Ascending aorta (tissue), 2 donors: Measurements from ENCODE around the gene INTS13. TPM values are rescaled to one million over a fixed set of nuclear protein-coding genes. Genes with fewer than 3 reads are reported as not detected.
A peak's percentile ranks its signal among the peaks of the same experiment; 100 is the strongest.

Source experiments
- DNase-seq, 2 donors: peaks; one replicate each; pipeline ENCODE4 v3.0.0-alpha.2; 2019; ENCODE audit warnings: low spot score in 2 of 2
- H3K27ac ChIP-seq, 2 donors: fragments of 200-600 bp; sonication (generic); one replicate each; pipeline ENCODE4 v1.5.1; 2016 to 2017; ENCODE audit warnings: mild to moderate bottlenecking in 1 of 2
- H3K27me3 ChIP-seq: fragments of 200-600 bp; sonication (generic); one replicate; pipeline ENCODE4 v1.5.1; 2017
- H3K36me3 ChIP-seq, 2 donors: fragments of 200-600 bp; sonication (generic); one replicate each; pipeline ENCODE4 v1.5.1; 2016
- H3K4me1 ChIP-seq, 2 donors: fragments of 200-600 bp; sonication (generic); one replicate each; pipeline ENCODE4 v1.5.1; 2016 to 2017; ENCODE audit warnings: mild to moderate bottlenecking in 1 of 2
- H3K4me3 ChIP-seq, 2 donors: fragments of 200-600 bp; sonication (generic); one replicate each; pipeline ENCODE4 v1.5.1; 2016 to 2017; ENCODE audit warnings: mild to moderate bottlenecking in 1 of 2
- H3K9me3 ChIP-seq, 2 donors: fragments of 200-600 bp; sonication (generic); one replicate each; pipeline ENCODE4 v1.5.1; 2016
- intact Hi-C: fragments of 100-400 bp; cut with DNase I; formaldehyde crosslinking; loops from one replicate; pipeline ENCODE4 v1.15.1; 2023
- total RNA-seq: library from RNA; depleted of rRNA; stranded (reverse); fragments of >200 nt; gene quantifications from one replicate; pipeline ENCODE4 v1.1.0, GENCODE V29; 2016
- TF ChIP-seq, protein P1 (sequence below), 3 experiments: fragments of 200-600 bp in 2 of 3; fragments of 450-650 bp in 1 of 3; sonication (generic) in 2 of 3; IDR thresholded peaks; one replicate each; pipeline ENCODE4 v1.5.1; 2016 to 2019; ENCODE audit warnings: antibody characterized with exemption in 3 of 3, mild to moderate bottlenecking in 1 of 3, moderate library complexity in 1 of 3

Gene INTS13
- total RNA-seq, 1 donor from 2014 or later: 47.5 TPM

DNA sequence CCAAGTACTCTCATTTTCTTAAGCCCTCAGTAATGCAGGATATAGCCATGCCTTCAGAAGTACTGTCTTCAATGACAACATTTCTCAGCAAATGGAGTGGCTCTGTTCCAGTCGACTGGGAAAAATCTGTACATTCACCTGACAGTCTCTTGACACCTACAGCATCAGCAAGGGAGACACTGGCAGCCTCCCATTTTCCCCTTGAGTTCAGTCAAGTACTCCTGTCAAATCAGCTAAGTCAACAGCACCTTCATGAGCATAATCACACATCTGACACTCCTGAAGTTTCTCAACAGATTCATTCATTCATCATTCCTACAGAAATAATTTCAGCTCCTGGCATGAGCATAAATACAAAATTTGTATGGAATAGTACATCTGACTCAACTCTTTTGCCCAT is 46.1 kb downstream of the INTS13 start:
- H3K27me3 ChIP-seq: no peaks in the 10 kb centered on the region
- no peak for DNase-seq
- H3K36me3 ChIP-seq: no peaks in the 10 kb centered on the region
- no peaks in the 10 kb centered on the region for H3K4me1 ChIP-seq
- H3K4me3 ChIP-seq: no peak overlapping the region
- no peaks in the 10 kb centered on the region for H3K9me3 ChIP-seq
- no peak overlapping the region for H3K27ac ChIP-seq
- intact Hi-C loops: no loop called here
- TF ChIP-seq, protein P1, sequence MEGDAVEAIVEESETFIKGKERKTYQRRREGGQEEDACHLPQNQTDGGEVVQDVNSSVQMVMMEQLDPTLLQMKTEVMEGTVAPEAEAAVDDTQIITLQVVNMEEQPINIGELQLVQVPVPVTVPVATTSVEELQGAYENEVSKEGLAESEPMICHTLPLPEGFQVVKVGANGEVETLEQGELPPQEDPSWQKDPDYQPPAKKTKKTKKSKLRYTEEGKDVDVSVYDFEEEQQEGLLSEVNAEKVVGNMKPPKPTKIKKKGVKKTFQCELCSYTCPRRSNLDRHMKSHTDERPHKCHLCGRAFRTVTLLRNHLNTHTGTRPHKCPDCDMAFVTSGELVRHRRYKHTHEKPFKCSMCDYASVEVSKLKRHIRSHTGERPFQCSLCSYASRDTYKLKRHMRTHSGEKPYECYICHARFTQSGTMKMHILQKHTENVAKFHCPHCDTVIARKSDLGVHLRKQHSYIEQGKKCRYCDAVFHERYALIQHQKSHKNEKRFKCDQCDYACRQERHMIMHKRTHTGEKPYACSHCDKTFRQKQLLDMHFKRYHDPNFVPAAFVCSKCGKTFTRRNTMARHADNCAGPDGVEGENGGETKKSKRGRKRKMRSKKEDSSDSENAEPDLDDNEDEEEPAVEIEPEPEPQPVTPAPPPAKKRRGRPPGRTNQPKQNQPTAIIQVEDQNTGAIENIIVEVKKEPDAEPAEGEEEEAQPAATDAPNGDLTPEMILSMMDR (IDR thresholded peaks at IDR 0.05): no peak

DNA sequence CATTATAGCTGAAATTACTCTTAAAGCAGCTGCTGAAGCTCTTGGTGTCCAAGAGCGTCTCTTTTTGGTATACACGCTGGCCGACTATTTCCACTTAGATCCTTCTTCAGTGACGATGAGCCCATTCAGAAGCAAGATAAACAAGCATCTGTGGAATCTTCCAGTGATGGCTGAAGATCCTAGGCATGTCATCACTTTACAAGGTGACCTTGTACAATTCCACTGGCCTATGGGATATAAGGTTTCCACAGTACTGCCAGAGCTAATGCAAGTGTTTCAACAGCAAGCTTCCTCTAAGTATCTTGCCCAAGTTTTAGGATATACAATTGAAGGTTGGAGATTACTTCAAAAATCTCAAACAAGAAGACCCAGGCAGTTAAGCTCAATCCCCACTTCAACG is 47.0 kb downstream of the INTS13 start:
- Histone ChIP-seq H3K36me3 (no peaks in the 10 kb centered on the region), H3K4me1 (no peaks in the 10 kb centered on the region), H3K27ac (no peak overlapping the region), H3K9me3 (no peaks in the 10 kb centered on the region), H3K4me3 (no peak overlapping the region), H3K27me3 (no peaks in the 10 kb centered on the region)
- no peak for DNase-seq
- TF ChIP-seq, protein P1 (IDR thresholded peaks at IDR 0.05): no peak
- intact Hi-C loops: no loop called here

DNA sequence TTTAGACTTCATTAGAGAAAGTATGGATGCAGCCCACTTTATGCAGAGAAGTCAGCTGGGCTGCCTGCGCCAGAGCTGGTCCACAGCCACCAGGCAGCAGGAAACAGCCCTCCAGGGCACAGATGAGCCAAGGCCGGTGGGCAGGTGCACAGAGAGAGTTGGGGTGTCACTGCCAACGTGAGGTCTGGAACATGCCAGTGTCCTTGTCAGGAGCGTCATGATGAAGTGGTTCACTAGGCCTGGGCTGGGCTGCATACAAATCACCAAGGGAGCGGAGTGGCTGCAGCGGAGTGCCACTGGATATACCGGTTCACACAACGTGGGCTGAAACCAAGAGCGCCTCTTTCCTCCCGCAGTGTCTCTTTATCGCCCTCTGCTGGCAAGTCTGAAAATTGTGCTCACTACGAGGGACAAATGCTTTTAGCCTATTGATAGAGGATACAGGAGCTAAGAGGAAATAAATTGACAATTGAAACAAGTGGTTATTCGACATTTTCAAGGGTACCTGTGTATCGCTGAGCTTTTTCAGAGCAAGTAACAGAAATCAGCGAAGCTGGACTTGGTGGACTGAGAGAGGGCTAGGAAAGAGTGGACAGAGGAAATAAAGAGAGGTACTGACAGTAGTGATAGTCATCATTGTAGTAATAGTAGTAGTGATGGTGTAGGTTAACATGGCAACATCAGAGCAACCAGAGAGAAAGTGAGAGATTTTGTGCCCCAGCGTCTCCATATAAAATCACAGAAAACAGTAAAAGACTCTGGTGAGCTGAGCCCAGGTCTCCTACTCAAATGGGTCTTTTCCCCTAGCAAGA is 52.8 kb downstream of the INTS13 start:
- Histone ChIP-seq H3K36me3 (no peaks in the 10 kb centered on the region), H3K9me3 (no peaks in the 10 kb centered on the region), H3K4me1 (no peaks in the 10 kb centered on the region), H3K4me3 (no peak overlapping the region), H3K27me3 (no peaks in the 10 kb centered on the region), H3K27ac (no peak overlapping the region)
- TF ChIP-seq, protein P1 (IDR thresholded peaks at IDR 0.05): peak; percentile 80 to 91 (median 91)
- peak; percentile 37 to 91 for DNase-seq
- intact Hi-C loops: loop anchor here (1.0 to 2.0 kb wide), 2 partner anchors 32 to 254 kb away; no protein-coding TSS in a partner anchor

DNA sequence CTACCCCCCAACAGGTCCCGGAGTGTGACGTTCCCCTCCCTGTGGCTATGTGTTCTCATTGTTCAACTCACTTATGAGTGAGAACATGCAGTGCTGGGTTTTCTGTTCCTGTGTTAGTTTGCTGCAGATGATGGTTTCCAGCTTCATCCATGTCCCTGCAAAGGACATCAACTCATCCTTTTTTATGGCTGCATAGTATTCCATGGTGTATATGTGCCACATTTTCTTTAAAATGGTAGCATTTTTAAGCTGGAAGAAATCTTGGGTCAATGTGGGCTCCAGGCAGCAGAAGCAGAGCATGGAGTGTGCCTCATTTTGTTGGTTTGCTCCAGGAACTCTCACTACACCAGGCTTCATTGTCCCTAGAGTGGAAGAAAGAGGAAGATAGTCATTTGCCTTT is 57.2 kb downstream of the INTS13 start:
- no peaks in the 10 kb centered on the region for H3K4me1 ChIP-seq
- no peak overlapping the region for H3K4me3 ChIP-seq
- H3K9me3 ChIP-seq: no peaks in the 10 kb centered on the region
- H3K27me3 ChIP-seq: no peaks in the 10 kb centered on the region
- TF ChIP-seq, protein P1 (IDR thresholded peaks at IDR 0.05): no peak
- no peaks in the 10 kb centered on the region for H3K36me3 ChIP-seq
- intact Hi-C loops: no loop called here
- no peak overlapping the region for H3K27ac ChIP-seq
- no peak for DNase-seq

DNA sequence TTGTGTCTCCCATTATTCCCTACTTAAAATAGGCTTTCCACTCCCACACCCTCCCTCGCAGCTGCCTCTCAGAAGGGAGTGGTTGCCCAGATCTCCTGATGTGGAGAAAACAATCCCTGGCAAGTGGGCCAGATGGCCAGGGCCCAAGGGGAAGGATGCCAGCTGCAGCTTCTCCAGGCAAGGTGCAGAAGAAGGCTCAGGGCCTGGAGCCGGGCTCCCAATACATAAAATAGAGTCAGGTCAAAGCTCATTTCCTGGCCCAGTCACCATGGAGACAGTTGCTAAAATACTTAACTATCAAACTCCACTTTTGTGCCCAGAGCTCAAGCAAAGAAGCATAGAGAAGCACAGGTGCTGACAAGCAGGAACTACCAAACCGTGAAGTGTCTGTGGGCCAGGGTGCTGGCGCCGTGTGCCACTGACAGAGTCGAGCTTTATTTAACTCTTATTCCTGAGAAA is 59.1 kb downstream of the INTS13 start:
- intact Hi-C loops: no loop called here
- TF ChIP-seq, protein P1 (IDR thresholded peaks at IDR 0.05): no peak
- H3K27me3 ChIP-seq: no peaks in the 10 kb centered on the region
- no peaks in the 10 kb centered on the region for H3K4me1 ChIP-seq
- no peak overlapping the region for H3K27ac ChIP-seq
- DNase-seq: peak in 1 of 2 donors; percentile 65
- no peaks in the 10 kb centered on the region for H3K9me3 ChIP-seq
- no peaks in the 10 kb centered on the region for H3K36me3 ChIP-seq
- no peak overlapping the region for H3K4me3 ChIP-seq
